Right renal pelvis (tissue), 4 donors: ENCODE data around the gene GSG1L. TPM values are rescaled to one million over a fixed set of nuclear protein-coding genes. Genes with fewer than 3 reads are reported as not detected.

ENCODE experiments used
- DNase-seq, 4 donors: peaks; one replicate each; pipeline ENCODE4 v3.0.0-alpha.2; 2013; ENCODE audit warnings: low read depth in 4 of 4, low spot score in 3 of 4, missing footprints in 1 of 4
- polyA plus RNA-seq, 4 donors: library from polyadenylated mRNA; unstranded; fragments of 120-200 nt; gene quantifications; one replicate each; pipeline ENCODE4 v1.2.1, GENCODE V29; 2013; ENCODE audit not compliant: insufficient read length in 4 of 4

Gene GSG1L
- polyA plus RNA-seq, 4 donors: 0.44 to 0.74 (median 0.58) TPM

DNA sequence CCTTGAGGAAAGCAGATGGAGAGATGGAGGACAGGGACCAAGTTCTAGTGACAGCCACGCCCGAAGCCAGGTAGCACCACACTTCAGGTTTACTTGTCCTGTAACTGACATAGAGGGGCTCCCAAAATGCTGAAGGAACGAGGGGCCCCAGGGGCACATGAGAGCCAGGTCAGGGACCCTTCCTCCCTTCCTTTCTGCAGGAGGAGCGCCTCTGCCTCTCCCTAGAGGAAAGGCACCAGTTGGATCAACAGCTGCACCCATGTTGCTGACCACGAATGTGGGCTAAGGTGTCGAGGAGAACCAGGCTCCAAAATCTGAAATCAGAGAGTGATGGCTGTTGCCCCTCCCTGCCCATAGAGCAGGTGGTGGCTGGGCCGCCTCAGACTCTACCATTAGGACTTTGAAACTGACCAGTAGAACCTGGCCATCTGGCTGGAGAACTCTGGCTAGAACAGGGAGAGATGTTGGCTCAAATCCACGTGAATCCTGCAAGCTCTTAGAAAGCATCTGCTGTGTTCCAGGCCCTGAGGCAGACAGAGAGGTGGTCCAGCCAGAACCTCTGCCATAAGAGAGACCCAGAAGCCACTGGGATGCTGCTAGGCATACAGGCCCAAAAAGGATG is 294.8 kb downstream of the GSG1L start:
- no peak for DNase-seq

DNA sequence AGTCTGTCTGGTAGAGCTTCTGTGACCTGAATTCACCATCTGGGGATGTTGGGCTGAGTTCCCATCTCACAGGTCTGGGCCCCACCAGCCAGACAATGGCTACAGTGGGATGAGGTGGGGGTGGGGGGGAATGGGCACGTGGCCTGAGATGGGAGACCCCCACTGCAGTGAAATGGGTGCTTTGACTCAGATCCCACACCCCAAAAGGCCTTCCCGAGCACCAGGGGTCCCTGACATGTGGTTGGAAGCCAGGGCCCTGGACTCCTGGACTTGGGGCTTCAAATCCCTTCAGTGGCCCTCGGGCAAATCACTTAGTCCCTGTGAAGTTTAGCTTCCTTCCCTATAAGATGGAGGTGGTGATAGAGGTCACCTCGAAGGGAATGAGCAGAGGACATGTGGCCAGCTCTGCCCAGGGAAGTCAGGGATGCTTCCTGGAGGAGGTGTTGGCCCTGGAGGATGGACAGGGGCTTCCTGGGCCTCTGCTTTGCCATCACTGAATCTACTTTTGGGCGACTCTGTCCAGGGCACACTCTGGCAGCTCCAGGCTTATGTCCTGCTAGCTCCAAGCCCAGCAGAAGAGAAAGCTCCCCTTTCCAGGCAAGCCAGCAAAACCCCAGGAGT is 295.4 kb downstream of the GSG1L start:
- DNase-seq: no peak

- no peak for DNase-seq
Measured at GRCh38 chr16:27767081-27767480, 296.4 kb downstream of the GSG1L start.

DNA sequence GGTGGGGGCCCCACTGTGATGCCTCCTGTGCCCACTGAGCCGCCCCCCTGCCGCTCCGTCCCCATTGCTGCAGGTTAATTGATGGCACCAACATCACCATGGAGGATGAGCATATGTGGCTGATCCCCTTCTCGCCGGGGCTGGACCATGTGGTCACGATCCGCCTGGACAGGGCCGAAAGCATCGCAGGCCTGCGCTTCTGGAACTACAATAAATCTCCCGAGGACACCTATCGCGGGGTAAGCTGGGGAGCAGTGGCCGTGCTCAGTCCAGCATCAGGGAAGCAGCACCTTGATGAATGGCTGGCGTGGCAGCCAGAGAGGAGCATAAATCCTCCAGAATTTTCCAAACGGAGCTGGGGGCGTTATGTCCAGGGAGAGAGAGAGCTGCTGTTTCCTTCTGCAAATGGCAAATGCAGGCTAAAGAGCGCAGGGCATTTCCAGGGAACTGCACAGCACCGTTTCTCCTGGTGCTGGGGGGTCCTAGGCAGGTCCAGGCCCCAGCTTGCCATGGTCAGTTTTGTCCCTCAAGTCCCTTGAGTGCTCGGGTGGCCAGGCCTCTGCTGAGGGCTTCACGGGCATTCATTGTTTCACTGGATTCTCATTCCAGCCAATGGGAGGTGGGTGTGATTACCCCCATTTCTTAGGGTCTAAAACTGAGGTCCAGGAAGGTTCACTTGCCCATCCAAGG is 297.1 kb downstream of the GSG1L start:
- DNase-seq: no peak

DNA sequence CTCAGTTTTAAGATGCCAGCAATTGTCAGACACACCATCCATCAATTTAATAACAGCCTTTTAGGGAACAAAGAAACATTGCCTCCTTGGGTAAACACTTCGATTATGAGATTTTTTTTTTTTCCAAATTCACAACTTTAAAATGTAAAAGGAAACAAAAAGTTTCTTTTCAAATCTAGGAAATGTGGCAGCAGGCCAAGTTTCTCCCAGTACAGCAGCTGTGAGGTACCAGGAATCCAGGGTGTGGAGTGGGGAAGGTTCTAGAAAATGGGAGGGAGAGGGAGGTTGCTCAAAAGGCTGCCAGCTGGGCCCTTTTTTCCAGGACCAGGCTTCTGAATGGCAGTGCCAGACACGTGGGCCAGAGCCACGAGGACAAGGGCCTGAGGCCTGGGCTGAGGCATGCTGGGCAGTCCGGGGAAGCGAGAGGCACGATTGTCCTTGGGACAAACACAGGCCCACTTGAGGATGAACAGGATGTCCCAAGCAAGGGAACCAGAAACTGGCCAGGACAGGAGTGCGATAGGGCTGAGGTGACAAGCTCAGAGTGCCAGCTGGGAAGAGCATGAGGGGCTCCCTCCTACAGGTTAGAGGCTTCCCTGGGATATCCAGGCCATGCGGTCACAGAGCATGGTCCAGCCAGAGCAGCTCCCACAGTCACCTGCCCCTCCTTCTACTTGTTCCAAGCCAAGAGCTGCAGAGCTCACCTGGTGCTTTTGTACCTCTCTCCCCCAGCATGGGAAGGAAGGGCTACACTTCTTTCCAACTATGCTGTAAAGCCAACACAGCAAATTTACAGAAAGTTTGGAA is 298.4 kb downstream of the GSG1L start:
- DNase-seq: no peak

GRCh38 chr16:27764427-27764826 is 299.1 kb downstream of the GSG1L start:
- no peak for DNase-seq

- DNase-seq: no peak
Measured at GRCh38 chr16:27762441-27762840, 301.1 kb downstream of the GSG1L start.

DNA sequence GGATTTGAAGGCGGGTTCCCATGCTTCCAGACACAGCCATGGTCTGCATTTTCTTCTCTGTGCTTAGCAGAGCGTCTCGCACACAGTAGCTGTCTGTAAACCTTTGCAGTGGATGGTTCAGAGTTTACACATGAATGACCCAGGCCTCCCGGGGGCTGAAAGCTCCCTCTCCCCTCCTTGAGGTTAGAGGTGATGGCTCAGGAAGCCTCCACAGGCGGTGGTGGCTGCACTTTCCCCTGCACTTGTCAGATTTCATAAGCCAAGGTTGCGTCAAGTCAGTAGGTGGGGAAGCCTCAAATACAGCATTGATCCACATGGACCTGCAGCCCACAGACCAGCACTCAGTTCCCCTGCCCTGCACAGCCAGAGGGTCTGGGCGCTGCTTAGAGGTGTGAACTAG is 301.7 kb downstream of the GSG1L start:
- no peak for DNase-seq

- no peak for DNase-seq
Measured at GRCh38 chr16:27760789-27761176, 302.7 kb downstream of the GSG1L start.

DNA sequence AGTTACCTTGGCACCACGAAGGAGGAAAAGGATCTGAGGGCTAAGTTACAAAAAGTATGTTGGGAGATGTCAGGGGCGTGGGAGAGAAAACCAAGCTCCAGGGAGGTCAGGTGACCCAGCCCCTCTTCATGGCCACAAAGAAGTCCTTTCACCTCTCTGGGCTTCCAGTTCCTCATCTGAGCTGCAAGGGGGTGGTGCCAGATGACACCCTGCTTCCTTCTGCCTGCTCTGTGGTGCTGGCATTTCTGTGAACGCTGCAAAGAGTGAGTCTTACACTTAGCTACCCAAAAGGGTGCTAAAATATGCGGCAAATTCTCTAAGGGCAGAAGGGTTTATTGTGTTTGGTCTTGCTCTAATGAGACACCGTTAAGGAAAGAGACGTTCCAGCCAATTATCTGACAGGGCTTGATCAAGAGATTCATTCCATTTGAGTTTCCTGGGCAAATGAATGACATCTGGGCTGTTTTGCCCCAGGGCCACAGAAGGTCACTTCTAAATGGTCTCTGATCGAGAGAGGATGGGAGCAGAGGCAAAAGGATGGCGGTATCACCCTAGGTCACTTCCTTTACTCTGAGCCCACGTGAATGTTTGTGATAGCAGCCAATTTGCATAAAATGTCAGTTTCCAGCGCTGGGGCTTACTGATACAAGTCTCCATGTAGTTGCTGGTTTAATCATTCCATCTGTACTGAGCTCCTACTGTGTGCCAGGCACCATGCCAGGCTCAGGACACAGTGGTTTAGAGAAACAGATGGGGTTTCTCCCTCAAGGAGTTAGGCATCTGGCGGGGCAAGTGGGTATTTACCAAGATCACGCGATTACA is 303.3 kb downstream of the GSG1L start:
- no peak for DNase-seq

- DNase-seq: no peak
Measured at GRCh38 chr16:27759301-27759871, 304.1 kb downstream of the GSG1L start.

GRCh38 chr16:27758544-27758943 is 305.0 kb downstream of the GSG1L start:
- DNase-seq: no peak

DNA sequence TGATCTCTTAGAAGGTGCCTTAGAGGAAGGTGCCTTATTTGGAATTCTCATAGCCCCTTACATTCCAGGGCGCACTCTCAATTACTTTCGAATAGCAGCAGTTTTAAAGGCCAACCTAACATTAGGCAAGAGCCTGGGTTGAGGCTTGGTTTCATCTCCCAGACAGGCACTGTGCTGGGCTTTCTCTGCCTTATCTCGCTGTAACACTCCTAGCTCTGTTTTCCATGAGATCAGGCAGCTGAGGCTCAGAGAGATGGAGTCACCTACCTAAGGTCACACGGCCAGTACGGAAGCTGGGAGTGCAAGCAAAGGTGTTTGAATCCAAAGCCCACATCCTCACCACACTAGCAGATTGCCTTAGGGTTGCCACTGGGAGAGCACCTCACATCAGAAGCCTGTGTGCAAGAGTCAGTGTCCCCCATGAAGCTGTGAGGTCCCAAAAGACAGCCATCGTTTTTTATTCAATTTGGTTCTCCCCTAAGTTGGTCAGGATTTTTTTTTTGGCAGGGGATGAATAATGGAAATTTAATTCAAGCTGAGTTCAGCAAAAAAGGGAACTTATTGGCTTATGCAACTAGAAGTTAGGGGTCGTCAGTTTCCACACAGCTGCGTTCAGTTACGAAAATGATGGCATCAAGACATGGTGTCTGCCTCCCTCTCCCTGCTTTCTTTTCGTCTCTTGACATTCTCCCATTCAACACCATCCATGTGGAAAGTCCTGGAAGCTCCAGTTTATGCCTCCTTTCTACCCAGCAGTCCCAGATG is 307.1 kb downstream of the GSG1L start:
- no peak for DNase-seq

- DNase-seq: no peak
Measured at GRCh38 chr16:27754788-27755690, 308.5 kb downstream of the GSG1L start.

DNA sequence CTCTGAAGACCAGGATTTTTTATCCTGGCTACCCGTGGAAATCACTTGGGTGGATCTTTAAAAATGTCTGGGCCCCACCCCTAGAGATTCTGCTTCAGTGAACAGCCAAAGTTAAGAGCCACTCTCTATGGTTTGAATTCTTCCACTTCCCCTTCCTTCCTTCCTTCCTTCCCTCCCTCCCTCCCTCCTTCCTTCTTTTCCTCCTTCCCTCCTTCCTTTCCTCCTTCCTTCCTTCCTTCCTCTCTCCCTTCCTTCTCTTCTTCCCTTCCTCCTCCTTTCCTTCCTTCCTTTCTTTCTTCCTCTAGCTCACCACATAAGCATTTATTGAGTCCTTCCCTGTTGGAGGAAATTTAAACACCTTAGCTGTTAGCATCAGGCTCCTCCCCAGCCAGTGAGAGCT is 310.0 kb downstream of the GSG1L start:
- no peak for DNase-seq

DNA sequence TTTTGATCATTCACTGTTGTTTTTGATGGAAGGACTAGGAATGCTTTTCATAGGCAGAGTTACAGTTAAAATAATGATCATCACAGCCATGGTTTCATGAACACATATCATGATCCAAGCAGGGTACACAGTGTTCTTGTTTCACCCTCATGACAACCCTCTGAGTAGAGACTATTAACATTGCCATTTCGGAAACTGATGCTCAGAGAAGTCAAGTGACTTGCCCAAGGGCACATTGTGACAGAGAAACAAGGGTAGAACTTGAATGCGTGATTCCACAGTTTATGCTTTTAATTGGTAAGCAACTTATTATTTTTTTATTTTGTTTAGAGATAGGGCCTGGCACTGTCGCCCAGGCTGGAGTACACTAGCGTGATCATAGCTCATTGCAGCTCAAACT is 311.3 kb downstream of the GSG1L start:
- no peak for DNase-seq

DNA sequence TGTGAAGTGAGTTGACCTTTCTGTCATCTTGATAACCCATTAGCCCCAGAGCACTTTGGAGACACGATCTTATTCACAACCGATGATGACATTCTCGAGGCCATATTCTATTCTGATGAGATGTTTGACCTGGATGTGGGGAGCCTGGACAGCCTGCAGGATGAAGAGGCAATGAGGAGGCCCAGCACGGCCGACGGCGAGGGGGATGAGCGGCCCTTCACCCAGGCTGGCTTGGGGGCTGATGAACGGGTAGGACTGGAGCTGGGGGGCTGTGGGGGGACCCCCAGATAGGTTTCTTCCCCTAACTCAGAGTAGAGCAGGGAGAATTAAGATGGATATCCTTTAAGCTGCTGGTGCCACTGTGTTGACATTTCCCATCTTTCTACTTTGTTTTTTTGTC is 311.8 kb downstream of the GSG1L start:
- DNase-seq: no peak

DNA sequence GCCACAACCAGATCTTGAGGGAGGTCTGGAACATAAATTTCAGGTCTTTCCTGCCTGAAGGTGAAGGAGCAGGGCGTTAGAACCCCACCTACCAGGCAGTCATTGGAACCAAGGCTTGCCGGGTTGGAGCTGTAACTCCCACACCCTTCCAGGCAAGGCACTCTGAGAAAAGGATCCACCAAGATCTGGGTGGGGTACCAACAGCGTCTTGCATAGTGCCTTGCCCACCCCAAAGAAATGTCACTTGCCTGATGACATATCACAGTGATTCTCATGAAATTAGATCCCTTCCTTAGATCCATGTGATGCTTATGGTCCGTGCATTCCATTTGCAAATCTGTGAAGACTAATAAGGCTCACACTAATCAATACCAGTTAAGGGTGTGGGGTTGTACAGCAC is 312.3 kb downstream of the GSG1L start:
- no peak for DNase-seq
